ENCODE results near the gene ATF4.
"Not testable (repeated sequence)": the region's sequence is repeated elsewhere in the genome, so short reads cannot be mapped to it uniquely, and the experiment has no call there.

The ATF4 gene

DNA sequence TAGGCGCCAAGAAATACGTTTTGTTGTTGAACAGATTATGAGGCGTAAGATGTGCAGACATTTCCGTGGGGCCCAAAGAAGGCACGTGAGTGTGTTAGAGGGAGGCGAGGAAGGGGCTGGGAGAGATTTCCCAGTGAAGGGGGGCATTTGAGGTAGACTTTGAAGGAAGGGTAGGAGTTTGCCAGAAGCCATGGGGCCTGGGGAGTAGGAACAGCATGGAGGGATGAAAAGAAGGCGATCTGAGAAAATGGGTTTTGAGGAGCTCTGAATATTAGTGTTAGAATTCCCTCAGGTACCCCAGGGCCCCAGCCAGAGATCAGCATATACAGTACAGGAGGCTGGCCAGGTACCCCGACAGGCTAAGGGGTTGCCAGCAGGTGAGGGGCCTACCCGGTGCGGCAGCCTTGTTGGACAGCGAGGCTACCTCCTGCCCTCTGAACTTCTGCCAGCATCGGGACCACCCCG lies 18.7 kb upstream of the ATF4 start:
- in situ Hi-C loops (cut with MboI; ENCODE audit: low sequenced_read_pairs, unreplicated experiment) = loop anchor here (25.0 kb wide), 1 partner anchor 339 kb away; the partner anchor contains the start of gene CBX7
- TF ChIP-seq, protein P1, sequence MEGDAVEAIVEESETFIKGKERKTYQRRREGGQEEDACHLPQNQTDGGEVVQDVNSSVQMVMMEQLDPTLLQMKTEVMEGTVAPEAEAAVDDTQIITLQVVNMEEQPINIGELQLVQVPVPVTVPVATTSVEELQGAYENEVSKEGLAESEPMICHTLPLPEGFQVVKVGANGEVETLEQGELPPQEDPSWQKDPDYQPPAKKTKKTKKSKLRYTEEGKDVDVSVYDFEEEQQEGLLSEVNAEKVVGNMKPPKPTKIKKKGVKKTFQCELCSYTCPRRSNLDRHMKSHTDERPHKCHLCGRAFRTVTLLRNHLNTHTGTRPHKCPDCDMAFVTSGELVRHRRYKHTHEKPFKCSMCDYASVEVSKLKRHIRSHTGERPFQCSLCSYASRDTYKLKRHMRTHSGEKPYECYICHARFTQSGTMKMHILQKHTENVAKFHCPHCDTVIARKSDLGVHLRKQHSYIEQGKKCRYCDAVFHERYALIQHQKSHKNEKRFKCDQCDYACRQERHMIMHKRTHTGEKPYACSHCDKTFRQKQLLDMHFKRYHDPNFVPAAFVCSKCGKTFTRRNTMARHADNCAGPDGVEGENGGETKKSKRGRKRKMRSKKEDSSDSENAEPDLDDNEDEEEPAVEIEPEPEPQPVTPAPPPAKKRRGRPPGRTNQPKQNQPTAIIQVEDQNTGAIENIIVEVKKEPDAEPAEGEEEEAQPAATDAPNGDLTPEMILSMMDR (IDR thresholded peaks at IDR 0.05; ENCODE audit: borderline replicate concordance, control extremely low read depth, extremely low read depth, insufficient read depth, missing control alignments) = no peak
- no peak for DNase-seq (ENCODE audit: low spot score)

DNA sequence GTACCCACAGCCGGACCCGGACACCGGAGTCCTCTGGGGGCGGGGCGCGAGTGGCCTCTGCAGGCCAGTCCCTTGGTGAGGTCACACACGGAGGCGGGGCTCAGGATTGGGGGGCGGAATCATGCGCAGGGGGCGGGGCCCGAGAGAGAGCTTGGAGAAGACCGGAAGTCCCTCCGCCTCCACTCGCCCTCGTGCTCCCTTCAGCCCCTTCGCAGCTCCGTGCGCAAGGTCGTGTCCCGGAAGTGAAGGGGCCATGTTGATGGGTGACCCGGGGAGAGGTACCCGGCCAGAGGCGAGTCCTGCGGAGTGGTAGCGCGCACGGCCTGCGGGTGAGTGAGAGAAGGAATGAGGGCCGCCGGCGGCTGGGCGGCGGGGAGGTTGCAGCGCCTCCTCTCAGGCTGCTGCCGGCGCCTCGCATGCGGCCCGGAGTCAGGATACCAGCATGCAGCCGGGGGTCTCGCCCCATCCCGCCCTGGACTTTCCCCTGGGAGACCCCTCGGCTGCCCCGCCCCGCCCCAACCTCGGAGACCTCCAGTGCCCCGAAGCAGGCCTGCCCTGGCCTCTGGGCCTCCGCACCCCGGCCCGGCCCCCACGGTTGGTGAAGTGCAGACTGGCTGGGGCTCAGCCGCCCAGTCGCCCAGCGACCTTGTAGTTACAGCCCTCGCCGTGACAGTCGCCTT lies 18.1 kb upstream of the ATF4 start, which contains the start of gene MIEF1:
Gene MIEF1, plus strand, starts transcription at position 182 of the 680 bp plus-strand sequence. CDS start 9,005 bp downstream, outside the sequence.
- peak; percentile 99 for DNase-seq (ENCODE audit: low spot score)
- in situ Hi-C loops (cut with MboI; ENCODE audit: low sequenced_read_pairs, unreplicated experiment) = loop anchor here (25.0 kb wide), 1 partner anchor 340 kb away; the partner anchor contains the start of gene CBX7
- TF ChIP-seq, protein P1 (IDR thresholded peaks at IDR 0.05; ENCODE audit: borderline replicate concordance, control extremely low read depth, extremely low read depth, insufficient read depth, missing control alignments) = no peak

DNA sequence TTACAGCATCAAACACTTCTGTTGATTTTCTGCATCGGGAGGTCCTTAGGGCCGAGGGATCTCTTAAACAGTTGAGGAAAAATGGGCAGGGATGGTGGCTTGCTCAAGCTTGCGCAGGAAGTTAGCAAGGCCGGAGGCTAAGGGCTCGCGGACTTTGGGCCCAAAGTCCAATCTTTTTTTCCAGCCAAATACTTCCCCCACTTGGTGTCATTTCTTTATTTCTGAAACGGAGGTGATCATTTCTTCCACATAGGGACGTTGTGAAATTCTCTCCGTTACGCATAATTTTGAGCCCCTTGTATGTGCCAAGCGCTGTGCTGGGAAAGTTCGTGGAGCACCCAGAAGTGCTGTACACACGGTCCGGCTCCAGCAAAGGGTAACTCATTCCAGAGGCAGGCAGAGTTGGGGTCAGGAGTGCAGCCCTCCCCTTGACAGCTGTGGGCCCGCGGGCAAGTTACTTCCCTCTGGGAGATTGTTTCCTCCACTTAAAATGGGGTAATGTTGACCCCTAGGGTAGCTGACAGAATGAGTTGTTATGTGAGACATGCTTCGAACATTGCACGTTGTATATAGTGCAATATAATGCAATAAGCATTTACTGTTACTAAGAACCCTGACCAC lies 17.5 kb upstream of the ATF4 start:
- DNase-seq (ENCODE audit: low spot score) = no peak
- TF ChIP-seq, protein P1 (IDR thresholded peaks at IDR 0.05; ENCODE audit: borderline replicate concordance, control extremely low read depth, extremely low read depth, insufficient read depth, missing control alignments) = no peak

DNA sequence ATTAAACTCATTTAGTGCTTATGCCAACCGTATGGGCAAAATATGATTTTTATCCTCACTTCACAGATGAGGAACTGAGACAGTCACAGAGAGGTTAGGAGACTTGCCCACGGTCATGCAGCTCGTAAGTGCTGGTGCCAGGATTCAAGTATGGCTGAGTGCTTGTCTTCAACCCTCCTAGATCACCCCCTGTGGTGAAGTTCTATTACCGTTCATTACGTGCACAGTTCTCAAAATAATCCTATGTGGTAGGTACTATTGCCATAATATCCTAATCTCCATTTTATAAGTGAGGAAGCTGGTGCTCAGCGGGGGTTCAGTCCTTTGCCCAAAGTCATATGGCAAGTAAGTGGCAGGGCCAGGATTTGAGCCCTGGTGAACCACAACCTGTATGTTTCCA lies 16.7 kb upstream of the ATF4 start:
- TF ChIP-seq, protein P1 (IDR thresholded peaks at IDR 0.05; ENCODE audit: borderline replicate concordance, control extremely low read depth, extremely low read depth, insufficient read depth, missing control alignments) = no peak
- in situ Hi-C loops (cut with MboI; ENCODE audit: low sequenced_read_pairs, unreplicated experiment) = loop anchor here (25.0 kb wide), 1 partner anchor 341 kb away; the partner anchor contains the start of gene CBX7
- no peak for DNase-seq (ENCODE audit: low spot score)

More for the DNA sequence above, 17.5 kb upstream of the ATF4 start:
- in situ Hi-C loops (cut with MboI; ENCODE audit: low sequenced_read_pairs, unreplicated experiment) = loop anchor here (25.0 kb wide), 1 partner anchor 341 kb away; the partner anchor contains the start of gene CBX7

DNA sequence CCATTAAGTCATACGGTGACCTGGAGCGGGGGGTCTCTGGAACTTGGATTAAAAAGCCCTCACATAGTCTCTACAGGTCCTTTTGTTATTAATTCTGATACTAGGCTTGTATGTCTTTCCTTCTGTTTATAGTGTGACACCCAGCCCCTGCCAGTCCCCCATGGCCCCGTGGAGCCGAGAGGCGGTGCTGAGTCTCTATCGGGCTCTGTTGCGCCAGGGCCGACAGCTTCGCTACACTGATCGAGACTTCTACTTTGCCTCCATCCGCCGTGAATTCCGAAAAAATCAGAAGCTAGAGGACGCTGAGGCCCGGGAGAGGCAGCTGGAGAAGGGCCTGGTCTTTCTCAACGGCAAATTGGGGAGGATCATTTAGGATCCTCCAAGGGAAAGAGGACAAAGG lies 16.3 kb upstream of the ATF4 start:
- in situ Hi-C loops (cut with MboI; ENCODE audit: low sequenced_read_pairs, unreplicated experiment) = loop anchor here (25.0 kb wide), 1 partner anchor 342 kb away; the partner anchor contains the start of gene CBX7
- TF ChIP-seq, protein P1 (IDR thresholded peaks at IDR 0.05; ENCODE audit: borderline replicate concordance, control extremely low read depth, extremely low read depth, insufficient read depth, missing control alignments) = no peak
- DNase-seq (ENCODE audit: low spot score) = no peak

DNA sequence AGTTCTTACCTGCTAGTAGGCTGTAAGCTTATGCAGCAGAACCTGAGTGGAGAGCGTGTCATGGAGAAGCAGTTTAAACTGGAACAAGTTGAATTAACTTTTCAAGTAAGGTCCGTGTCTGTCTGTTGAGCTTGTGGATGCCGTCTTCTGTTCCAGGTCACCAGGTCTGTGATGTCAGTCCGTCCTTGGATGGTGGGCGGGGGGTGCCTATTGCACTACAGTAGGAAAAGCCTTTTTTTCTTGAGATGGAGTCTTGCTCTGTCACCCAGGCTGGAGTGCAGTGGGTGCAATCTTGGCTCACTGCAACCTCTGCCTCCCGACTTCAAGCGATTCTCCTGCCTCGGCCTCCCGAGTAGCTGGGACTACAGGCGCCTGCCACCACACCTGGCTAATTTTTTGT lies 13.3 kb upstream of the ATF4 start:
- in situ Hi-C loops (cut with MboI; ENCODE audit: low sequenced_read_pairs, unreplicated experiment) = loop anchor here (25.0 kb wide), 1 partner anchor 345 kb away; the partner anchor contains the start of gene CBX7
- not testable (repeated sequence) for DNase-seq (ENCODE audit: low spot score)

Measured in GM13976 (cell line).